Lung (tissue), 12 donors: Measurements from ENCODE around the gene COMT. TPM values are rescaled to one million over a fixed set of nuclear protein-coding genes. Genes with fewer than 3 reads are reported as not detected.

ENCODE experiments used
- ATAC-seq: fragments of 200-7000 bp; cut with Tn5 transposase; one replicate; pipeline ENCODE4 v1.9.1; 2020; ENCODE audit warnings: moderate number of reproducible peaks; ENCODE audit not compliant: insufficient read depth, low FRiP score
- DNase-seq, 3 donors: peaks; one replicate each; pipeline ENCODE4 v3.0.0-alpha.2; 2013 to 2017
- H3K27ac ChIP-seq, 2 donors: one replicate each; pipeline ENCODE4 v1.5.1; 2013; ENCODE audit warnings: mild to moderate bottlenecking in 2 of 2, moderate library complexity in 2 of 2, control low read depth in 1 of 2, inconsistent platforms in 1 of 2, low read depth in 1 of 2, low read length in 1 of 2
- H3K27me3 ChIP-seq, 3 donors: one replicate each; pipeline ENCODE4 v1.5.1; 2013; ENCODE audit warnings: low read length in 2 of 3; ENCODE audit not compliant: control insufficient read depth in 3 of 3, insufficient read depth in 3 of 3
- H3K36me3 ChIP-seq, 4 donors: one replicate each; pipeline ENCODE4 v1.5.1; 2013; ENCODE audit warnings: low read length in 4 of 4, mild to moderate bottlenecking in 1 of 4, moderate library complexity in 1 of 4; ENCODE audit not compliant: control insufficient read depth in 4 of 4, insufficient read depth in 4 of 4
- H3K4me1 ChIP-seq, 5 donors: one replicate each; pipeline ENCODE4 v1.5.1; 2013; ENCODE audit warnings: low read length in 5 of 5, mild to moderate bottlenecking in 2 of 5, moderate library complexity in 1 of 5; ENCODE audit not compliant: control insufficient read depth in 5 of 5, insufficient read depth in 5 of 5
- H3K4me3 ChIP-seq: one replicate; pipeline ENCODE4 v1.5.1; 2013; ENCODE audit warnings: mild to moderate bottlenecking, control low read depth, moderate library complexity
- H3K9ac ChIP-seq, 2 donors: one replicate each; pipeline ENCODE4 v1.5.1; 2013; ENCODE audit warnings: low read length in 2 of 2, control low read depth in 1 of 2; ENCODE audit not compliant: insufficient read depth in 1 of 2
- H3K9me3 ChIP-seq, 4 donors: one replicate each; pipeline ENCODE4 v1.5.1; 2013; ENCODE audit warnings: low read length in 3 of 4, mild to moderate bottlenecking in 1 of 4, moderate library complexity in 1 of 4; ENCODE audit not compliant: control insufficient read depth in 4 of 4, insufficient read depth in 3 of 4
- CTCF ChIP-seq: IDR thresholded peaks from 2 replicates; pipeline ENCODE4 v1.5.1; 2012; ENCODE audit warnings: mild to moderate bottlenecking; ENCODE audit errors: control extremely low read depth, extremely low read depth
- WGBS, 2 donors: extraction: QIAGEN DNeasy Blood & Tissue Kit; methylation state at CpG; one replicate each; pipeline ENCODE4 v1.1.7; 2013; 5-methylcytosine and 5-hydroxymethylcytosine counted together
- polyA plus RNA-seq, 2 donors: library from polyadenylated mRNA; stranded (reverse); fragments of 200-250 nt; gene quantifications; one replicate each; pipeline ENCODE4 v1.2.1, GENCODE V29; 2013
- total RNA-seq, 2 donors: library from RNA; depleted of rRNA in 1 of 2; stranded (reverse); fragments of >200 nt in 1 of 2; gene quantifications; one replicate each; pipeline ENCODE4 v1.2.1, GENCODE V29; 2014 to 2021
- donor health status: control.
- donor health status: control.
- donor health status: Bipolar disorder and iron deficiency.
- donor health status: healthy.
- donor health status: DM: yes; HTN: yes; CAD: no.

Gene COMT
- total and polyA plus RNA-seq, 4 donors = 147 to 272 (median 208) TPM

GRCh38 chr22:19962246-19962908 is 20.8 kb downstream of the COMT start:
- no peaks in the 10 kb centered on the region for H3K27me3 ChIP-seq
- TF ChIP-seq CTCF = no peak
- H3K9ac ChIP-seq = no peak overlapping the region
- DNase-seq (peak; percentile 66 to 73 (median 72)), ATAC-seq (peak; percentile 58)
- H3K4me1 ChIP-seq = peaks cover 0 to 31% (median 7%) of the 10 kb centered on the region in 5 donors
- WGBS, 2 donors = 53 to 72% methylated on average over 18 to 22 of the region's 22 CpGs
- H3K9me3 ChIP-seq = no peaks in the 10 kb centered on the region
- H3K36me3 ChIP-seq = peaks cover 0 to 23% (median 1%) of the 10 kb centered on the region in 4 donors
- H3K4me3 ChIP-seq = no peak overlapping the region
- H3K27ac ChIP-seq = peak overlapping the region in 1 of 2 donors; percentile 41

- Histone ChIP-seq H3K9ac (no peak overlapping the region), H3K4me1 (peaks cover 0 to 31% (median 7%) of the 10 kb centered on the region in 5 donors), H3K9me3 (no peaks in the 10 kb centered on the region), H3K4me3 (no peak overlapping the region), H3K27me3 (no peaks in the 10 kb centered on the region), H3K27ac (peak overlapping the region in 1 of 2 donors; percentile 41), H3K36me3 (peaks cover 0 to 28% (median 1%) of the 10 kb centered on the region in 4 donors)
- TF ChIP-seq CTCF = no peak
- DNase-seq (peak; percentile 68 to 84 (median 82)), ATAC-seq (peak; percentile 58)
- 75 to 83% methylated on average over 24 to 30 of the region's 30 CpGs for WGBS, 2 donors
Measured at GRCh38 chr22:19962909-19963806, 21.6 kb downstream of the COMT start.

GRCh38 chr22:19963863-19964642 is 22.5 kb downstream of the COMT start:
- ATAC-seq (no peak), DNase-seq (no peak)
- Histone ChIP-seq H3K4me3 (no peak overlapping the region), H3K36me3 (peaks cover 0 to 35% (median 1%) of the 10 kb centered on the region in 4 donors), H3K4me1 (peaks cover 0 to 27% (median 7%) of the 10 kb centered on the region in 5 donors), H3K27me3 (no peaks in the 10 kb centered on the region), H3K9me3 (no peaks in the 10 kb centered on the region), H3K27ac (no peak overlapping the region), H3K9ac (no peak overlapping the region)
- 88% methylated on average over 12 of the region's 12 CpGs for WGBS, 2 donors
- no peak for TF ChIP-seq CTCF
